Measurements from ENCODE around the gene AGRN.
"Not testable (repeated sequence)": the region's sequence is repeated elsewhere in the genome, so short reads cannot be mapped to it uniquely, and the experiment has no call there.

AGRN gene

DNA sequence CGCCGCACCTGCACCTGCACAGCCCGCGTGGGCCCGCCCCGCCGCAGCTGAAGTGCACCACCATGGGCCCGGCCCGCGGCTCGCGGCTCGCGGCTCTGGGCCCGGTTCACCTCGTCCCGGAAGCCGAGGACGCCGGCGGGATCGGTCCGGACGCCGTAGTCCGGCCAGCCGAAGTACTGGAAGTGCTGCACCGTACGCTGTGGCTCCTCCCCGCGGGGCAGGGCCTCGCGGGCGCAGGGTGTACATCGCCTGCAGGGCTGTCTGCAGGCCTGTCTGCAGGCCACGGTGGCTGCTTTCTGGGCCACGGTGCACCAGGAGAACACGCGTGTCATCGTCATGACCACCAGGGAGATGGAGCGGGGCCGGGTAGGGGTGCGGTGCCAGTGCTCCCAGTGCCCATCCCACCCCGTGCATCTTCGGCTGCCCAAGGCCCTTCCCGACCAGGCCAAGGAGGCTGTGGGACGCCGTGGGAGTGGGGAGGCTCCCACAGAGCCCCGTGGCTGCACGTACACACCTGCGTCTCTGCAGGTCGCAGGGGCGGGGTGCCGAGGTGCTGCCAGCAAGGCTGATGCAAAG, 47.5 kb downstream of the AGRN start:
- no peak for DNase-seq (ENCODE audit: low spot score)

DNA sequence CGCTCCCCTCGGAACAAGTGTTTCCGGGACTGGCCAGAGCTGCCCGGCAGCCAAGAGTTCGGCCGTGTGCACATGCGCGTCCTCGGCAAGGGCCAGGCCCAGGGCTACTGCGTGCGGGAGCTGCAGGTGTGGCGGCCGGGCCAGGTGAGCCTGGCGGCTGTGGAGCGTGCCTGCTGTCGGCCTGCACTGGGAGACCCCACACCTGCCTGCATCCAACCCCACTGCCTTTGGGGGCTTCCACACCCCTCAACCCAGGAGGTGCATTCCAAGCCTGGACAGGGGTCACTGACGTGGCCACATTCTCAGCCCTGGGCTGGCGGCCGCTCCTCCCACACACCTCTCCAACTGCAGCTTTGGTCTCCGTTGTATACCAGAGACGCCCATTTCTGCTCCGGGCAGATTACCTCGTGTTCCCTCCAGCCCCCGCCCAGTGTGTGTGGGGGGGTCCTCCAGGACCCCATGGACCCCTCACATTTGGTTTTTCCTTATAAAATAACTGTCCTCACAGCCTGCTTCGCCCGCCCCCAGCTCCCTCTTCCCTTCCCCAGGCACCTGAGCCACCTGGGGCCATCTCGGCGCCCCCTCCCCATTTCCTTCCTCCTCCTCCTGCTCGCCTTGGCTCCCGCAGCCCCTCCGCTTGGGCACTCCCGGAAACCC, 48.1 kb downstream of the AGRN start:
- DNase-seq (ENCODE audit: low spot score) = no peak

DNA sequence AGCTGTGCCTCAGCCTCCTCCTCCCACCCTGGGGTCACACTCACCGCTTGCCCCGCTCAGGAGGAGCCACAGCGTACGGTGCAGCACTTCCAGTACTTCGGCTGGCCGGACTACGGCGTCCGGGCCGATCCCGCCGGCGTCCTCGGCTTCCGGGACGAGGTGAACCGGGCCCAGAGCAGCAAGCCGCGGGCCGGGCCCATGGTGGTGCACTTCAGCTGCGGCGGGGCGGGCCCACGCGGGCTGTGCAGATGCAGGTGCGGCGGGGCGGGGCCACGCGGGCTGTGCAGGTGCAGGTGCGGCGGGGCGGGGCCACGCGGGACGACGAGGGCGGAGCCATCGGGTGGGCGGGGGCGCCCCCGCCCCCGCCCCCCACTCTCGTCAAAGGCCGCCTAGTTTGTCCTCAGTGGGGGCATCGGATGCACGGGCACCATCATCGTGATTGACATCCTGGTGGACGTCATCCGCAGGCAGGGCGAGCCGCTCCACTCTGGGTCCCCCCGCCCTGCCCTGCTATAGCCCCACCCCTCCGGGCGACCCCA, 48.7 kb downstream of the AGRN start:
- DNase-seq (ENCODE audit: low spot score) = peak; percentile 45

DNA sequence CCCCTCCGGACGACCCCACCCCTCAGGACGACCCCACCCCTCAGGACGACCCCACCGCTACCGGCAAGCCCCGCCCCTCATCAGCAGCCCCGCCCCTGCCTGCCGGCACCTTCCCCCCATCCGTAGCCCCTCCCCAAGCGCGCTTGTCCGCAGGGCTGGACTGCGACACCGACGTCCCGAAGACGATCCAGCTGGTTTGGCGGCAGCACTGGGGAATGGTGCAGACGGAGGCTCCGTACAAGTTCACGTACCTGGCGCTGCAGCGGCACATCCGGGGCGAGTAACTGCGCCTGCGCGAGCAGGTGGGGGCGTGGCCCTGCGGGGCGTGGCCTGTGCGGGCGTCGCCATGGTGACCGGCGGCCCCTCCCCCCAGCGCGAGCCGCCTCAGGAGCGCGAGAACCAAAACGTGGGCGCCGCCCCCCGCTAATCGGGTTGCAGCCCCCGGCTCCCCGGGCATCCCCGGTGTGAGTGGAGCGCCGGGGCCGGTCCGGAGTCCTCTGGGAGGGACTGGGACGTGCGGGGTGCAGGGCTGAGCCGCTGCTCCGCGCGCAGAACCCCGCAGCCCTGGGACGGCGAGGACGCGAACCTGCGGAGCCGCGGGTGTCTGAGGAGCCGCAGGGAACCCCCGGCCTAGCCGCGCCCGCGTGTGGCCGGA, 49.3 kb downstream of the AGRN start:
- peak; percentile 90 for DNase-seq (ENCODE audit: low spot score)

DNA sequence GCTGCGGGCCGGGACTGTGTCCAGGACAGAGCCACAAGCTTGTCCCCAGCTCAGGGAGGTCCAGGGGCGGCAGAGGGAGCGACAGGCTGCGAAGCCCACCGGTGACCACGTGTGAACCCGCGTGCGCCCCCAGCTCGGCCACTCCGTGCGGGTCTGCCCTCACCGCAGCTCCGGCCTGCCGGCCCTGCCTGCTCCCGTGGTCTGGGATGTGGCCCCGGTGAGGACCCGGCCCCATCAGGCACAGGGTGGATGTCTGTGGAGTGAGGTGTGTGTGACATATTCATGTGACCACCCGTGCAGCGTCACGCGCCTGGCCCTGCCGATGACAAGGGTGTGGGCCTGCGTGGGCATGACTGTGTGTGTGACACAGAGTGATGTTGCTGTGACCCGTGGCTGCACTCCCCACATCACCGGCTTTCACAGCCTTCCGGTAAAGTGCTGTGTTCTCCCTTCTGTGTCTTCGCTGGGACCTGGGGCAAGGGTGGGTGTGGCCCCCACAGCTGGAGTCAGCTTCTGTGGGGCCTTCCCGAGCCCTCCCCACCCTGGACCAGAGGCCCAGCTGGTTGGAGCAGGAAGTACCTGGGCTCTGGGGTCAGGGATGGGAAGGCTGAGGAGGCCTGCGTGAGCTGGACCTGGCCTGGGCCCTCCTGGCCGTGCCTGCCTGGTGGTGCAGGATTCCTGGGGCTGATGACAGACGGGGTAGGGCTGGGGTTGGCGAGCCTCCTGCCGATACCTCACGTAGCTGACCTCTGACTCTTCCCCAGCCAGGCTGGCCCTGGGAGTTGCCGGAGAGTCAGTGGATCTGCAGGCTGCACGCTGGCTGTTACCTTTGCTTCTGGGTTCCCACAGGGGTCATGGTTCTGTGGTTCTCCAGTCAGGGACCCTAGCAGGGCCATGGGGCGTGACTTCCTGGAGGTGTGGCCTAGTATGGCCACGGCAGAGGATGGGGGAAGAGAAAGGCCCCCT, 50.1 kb downstream of the AGRN start:
- no peak for DNase-seq (ENCODE audit: low spot score)

DNA sequence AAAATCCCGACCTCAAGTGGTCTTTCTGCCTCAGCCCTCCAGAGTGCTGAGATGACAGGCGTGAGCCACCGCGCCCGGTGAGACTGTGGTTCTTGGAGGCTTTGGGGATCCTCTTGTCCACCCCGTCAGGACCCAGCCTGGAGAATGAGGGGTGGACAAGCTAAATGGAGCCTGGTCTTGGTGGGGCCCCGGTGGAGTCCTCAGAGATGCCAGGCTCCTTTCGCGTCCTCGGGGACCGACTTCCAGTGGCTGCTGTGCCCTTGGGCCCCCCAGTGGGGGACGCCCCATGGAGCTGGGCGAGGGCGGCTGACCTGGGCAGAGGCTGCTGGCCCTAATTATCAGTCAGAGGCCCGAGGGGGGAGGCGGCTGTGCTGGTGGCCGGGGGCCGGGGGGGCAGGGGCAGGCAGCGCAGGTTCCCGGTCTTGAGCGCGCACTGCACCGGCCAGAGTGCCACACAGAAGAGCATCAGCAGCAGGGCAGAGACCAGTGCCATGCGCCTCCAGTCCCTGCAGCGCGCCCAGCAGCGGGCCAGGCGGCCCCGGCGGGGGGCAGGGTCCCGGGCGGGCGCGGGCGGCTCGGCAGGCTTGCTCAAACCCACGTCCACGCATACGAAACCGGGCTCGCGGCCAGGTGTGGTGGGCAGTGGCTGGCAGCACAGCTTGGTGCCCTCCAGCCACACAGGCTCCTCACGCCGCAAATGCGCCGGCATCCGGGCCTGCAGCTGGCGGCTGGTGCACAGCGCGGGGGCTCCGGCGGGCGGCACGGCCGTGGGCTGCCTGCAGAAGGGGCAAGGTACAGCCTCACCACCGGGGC, 51.8 kb downstream of the AGRN start:
- no peak for DNase-seq (ENCODE audit: low spot score)

DNA sequence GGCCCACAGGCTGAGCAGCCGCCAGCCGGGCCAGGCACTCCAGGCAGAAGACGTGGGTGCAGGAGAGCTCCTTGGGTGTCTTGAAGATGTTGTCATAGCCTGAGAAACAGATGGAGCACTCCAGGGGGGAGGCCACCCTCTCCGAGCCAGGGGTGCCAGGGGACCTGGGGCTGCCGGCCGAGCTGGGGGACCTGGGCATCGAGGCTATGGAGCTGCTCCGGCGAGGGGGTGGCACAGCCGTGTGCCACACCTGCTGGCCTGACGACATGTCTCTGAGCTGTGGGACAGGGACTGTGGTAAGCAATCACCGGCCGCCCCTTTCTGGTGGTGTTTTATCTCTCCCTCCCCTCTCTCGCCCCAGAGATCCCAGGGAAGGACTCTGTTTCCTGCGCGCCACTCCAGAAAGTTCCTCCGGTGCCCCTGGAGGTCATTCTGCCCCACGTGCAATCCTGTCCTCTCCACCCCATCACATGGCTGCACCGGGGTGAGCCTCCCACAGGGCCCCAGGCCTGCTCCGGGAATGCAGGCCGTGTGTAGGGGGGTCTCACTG, 52.5 kb downstream of the AGRN start:
- no peak for DNase-seq (ENCODE audit: low spot score)

DNA sequence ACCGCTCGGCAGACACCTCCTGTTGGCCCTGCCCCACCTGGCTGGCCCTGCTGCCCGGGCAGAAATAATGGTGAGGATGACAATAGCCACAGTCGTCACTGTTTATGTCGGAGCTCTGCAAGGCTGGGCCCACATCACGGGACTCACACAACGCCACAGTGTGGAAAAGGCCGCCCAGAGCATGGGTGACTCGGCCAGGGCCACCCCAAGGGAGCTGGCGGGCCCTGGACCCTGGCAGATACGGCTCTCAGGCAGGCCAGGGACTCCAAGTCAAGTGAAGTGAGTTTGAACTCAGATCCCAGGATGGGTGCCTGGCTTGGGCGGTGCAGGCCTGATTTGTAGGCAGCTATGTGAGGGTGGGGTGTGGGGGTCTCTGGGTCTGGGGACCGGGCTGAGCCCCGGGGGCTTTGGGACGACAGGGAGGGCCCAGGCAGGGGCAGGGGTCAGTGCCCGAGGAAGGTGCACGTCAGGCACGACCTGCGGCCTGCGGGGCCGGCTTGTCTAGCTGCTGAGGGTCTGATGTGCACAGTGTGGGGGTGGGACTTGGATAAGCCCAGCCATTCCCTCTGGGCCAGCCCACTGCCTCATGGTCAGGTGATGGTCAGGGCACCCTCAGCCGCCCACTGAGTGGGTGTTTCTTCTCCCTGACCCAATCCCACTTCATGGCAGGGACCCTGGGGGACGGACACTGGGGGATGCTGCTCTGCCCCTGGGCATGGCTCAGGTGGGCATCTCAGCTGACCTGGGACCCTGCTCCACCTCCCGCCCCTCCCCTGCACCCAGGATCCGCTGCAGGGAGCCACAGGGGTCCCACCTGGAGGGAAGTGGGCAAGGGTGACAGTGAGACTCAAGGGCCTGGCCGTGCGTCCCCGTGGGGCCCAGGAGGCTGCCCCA, 53.2 kb downstream of the AGRN start:
- no peak for DNase-seq (ENCODE audit: low spot score)

DNA sequence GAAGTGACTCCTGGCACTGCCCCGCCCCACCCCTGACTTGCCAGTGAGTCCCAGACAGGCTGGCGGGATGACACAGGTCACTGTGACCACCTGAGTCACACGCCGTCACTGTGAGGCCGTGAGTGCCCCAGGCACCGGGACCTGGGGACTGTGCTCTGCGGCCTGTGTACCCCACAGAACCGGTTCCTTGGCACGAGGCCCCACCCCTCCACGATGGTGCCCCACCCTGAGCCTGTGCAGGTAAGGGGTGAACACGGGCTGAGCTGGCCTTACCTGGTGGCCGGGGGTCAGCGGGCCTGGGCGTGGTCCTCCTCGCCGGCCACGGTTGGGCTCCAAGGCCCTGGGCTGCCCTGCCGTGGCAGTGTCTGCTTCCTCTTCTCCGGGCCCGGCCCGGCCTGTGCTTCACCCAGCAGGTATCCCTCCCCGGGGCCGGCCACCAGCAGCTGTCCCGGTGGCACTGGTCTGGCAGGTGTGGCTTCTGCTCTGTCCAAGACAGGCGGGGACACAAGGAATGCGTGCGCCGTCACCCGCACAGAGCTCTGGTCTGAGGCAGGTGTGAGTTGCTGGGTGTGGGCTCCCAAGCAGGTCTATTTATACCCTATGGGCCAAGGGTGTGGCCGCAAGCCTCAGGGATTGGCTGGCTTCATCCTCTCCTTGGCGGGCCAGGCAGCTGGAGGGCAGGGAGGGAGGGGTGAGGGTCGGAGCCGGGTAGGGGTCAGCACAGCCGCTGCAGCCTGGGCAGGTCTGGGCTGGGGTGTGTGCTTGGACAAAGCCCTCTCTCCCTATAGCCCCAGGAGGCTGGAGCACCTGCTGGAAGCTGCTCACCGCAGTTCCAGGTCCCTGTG, 54.0 kb downstream of the AGRN start, which contains the start of gene RNF223:
Gene RNF223, minus strand, starts transcription at position 564 of the 845 bp plus-strand sequence. CDS start 1,740 bp downstream, outside the sequence.
- DNase-seq (ENCODE audit: low spot score) = no peak

DNA sequence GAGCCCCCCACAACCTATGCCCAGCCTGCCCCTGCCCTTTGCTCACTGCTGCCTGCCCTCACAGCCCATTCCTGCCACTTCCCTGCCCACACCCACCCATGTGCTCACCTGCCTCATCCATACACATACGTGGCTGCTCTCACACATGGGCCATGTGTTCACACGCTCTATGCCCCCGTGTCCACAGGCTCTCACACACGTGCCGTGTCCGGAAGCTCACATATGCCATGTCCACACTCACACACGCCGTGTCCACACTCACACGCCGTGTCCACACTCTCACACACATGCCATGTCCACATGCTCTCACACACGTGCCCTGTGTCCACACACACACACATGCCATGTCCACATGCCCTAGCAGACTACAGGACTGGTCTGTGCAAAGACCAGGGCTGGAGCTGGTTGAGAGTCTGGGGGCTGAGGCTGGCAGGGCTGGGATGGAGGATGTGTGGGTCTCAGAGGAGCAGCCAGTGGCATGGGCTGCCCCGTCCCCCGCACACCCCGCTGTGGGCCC, 54.8 kb downstream of the AGRN start:
- no peak for DNase-seq (ENCODE audit: low spot score)

DNA sequence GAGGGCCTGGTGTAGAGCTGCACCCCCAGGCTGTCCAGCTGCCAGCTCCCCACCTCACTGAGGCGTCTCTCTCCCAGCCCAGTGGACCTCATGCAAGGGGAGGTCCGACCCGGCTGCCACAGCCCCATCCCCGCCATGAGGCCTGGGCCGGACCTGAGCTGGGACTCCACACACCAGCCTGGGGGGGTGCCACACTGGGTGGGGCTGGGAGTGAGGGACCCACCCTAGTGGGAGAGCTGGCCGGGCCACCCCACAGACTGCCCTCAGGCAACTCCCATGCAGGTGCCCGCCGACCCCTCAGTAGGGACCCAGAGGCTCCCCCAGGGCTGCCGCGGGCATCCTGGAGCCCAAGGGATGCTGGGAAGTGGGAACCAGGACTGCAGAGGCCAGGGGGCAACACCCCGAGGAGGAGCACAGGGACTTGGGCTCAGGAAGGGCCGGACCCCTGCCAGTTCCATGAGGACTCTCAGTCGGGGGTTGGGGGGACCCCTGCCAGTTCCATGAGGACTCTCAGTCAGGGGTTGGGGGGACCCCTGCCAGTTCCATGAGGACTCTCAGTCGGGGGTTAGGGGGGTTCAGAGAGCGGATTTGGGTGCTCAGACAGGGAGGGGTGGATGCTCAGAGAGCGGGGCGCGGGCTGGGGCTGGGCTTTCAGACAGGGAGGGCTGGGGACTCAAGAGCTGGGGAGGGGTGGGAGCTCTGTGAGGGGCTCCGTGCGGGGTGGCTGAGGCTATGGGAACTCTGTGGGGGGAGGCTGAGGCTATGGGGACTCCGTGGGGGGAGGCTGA, 55.4 kb downstream of the AGRN start:
- DNase-seq (ENCODE audit: low spot score) = no peak

DNA sequence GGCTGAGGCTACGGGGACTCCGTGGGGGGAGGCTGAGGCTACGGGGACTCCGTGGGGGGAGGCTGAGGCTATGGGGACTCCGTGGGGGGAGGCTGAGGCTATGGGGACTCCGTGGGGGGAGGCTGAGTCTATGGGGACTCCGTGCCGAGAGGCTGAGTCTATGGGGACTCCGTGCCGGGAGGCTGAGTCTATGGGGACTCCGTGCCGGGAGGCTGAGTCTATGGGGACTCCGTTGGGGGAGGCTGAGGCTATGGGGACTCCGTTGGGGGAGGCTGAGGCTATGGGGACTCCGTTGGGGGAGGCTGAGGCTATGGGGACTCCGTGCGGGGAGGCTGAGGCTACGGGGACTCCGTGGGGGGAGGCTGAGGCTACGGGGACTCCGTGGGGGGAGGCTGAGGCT, 57.5 kb downstream of the AGRN start:
- not testable (repeated sequence) for DNase-seq (ENCODE audit: low spot score)

DNA sequence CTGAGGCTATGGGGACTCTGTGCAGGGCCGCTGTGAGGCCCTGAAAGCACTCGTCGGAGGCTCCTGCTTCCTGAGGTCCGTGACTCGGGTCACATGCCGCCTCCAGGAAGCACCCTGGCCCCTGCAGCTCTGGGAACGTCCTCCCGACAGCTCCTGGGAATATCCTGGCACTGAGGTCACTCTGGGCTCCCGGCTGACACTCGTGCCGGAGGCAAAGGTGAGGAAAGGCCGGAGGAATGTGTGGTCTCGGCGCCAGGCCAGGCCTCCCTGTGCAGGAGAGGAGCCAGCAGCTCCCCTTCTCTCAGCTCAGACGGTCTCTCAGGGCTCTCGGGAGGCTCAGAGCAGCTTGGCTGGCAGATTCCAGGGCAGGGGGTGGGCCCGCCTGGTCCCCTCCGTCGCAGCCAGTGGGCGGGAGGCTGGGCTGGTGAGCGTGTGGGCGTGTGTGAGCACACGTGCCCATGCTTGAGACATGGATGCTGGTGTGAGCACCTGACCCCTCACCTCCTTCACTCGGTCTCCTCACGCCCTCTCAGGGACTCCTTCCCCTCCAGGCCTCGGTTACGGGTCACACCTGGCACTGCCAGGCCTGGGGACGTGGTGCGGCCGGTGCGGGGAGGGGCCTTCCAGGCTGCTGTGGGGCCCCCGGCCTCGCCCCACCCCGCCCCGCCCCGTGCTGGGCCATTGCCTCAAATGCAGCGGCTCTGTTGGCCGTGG, 59.6 kb downstream of the AGRN start:
- DNase-seq (ENCODE audit: low spot score) = no peak

DNA sequence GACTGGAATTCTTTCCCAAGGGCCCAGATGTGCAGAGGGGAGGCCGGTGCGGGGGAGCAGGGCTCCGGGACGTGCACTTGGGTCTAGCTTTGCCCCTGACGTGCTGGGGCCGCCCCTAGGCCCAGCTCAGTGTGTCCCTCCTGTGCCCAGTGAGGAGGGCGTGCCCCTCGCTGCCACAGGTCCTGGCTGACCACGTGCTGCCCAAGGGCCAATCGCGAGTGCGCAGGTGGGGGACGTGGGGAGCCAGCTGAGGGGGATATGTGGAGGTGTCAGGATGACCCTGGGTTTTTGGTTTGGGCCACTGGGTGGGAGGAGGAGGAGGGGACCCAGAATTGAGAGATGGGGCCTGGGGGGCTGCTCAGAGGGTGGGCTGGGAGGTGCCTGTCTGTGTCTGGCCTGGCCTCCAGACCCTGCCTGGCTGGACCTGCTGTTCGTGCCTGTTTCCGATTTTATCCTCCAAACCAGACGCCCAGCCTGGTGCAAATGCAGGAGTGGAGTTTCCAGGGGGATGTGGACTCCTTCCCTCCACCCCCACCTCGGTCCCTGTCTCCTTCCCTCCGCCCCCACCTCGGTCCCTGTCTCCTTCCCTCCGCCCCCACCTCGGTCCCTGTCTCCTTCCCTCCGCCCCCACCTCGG, 60.3 kb downstream of the AGRN start:
- no peak for DNase-seq (ENCODE audit: low spot score)

DNA sequence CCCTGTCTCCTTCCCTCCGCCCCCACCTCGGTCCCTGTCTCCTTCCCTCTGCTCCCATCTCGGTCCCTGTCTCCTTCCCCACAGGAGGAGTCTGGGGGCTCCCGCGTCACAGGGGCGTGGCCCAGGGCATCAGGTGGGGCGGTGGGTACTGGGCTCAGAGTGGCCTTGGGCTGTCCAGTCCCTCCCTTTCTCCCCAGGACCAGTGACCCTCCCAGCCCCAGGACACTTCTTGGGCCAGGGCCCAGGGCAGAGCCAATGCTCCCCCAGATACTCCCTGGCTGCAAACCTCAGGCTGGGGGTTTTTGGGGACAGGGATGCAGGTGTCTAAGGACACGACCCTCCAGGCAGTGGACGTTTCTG, 61.0 kb downstream of the AGRN start:
- DNase-seq (ENCODE audit: low spot score) = no peak

DNA sequence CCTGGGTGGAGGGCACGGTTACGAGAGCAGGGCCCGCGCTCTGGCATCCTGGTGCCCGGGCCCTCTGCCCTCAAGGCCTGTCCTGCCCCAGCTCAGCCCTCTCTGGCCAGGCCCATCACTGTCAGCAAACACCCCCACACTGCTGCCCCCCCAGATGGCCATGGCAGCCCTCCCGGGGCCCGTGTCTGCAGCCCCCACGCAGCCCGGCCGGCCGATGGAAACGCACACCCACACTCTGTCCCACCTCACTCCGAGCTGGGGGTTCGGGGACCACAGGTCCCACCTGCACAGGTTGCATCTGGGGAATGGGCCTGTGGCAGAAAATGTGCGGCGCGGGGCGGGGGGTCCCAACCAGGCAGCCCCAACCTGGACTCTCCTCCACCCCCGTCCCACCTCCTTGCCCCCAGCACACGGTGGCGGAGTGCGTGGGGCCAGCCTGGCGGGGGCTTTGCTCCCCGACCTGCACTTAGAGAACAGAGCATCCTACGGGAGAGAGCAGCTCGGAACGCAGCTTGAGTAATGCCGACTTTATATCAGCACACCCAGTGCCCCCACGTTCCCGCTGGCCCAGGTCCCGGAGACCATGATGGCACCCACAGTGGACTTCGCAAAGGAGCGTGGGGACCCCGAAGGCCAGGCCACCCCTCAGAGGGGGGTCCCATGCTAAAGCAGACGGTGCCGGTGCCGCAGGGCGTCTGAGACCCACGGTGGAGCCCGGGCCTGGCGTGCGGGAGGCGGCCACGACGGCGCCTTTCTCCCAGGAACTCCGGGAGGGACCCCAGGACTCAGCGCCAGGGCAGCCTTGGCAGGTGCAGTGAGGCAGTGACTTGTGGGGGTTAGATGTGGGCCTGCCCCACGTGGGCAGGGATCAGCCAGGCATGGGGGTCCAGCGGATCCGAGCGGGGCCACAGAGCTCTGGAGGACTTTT, 61.7 kb downstream of the AGRN start:
- no peak for DNase-seq (ENCODE audit: low spot score)
